B cell (primary cell): ENCODE measurements around the gene CWC27. TPM values are rescaled to one million over a fixed set of nuclear protein-coding genes. Genes with fewer than 3 reads are reported as not detected.

ENCODE experiments used
- ATAC-seq: fragments of 200-7000 bp; cut with Tn5 transposase; one replicate; pipeline ENCODE4 v1.10.0; 2021; ENCODE audit warnings: low read depth, mild to moderate bottlenecking, moderate number of reproducible peaks, moderate library complexity
- CTCF ChIA-PET: fragments of 350-600 bp; sonication (Branson Sonifier 250); formaldehyde crosslinking; loops from one replicate; lab custom pipeline; 2021; ENCODE audit warnings: antibody characterized with exemption, inconsistent platforms; lab: Charles Lee
- POLR2A ChIA-PET: fragments of 350-600 bp; sonication (Branson Sonifier 250); formaldehyde crosslinking; loops from one replicate; lab custom pipeline; 2021; ENCODE audit warnings: antibody characterized with exemption; lab: Charles Lee
- DNase-seq: peaks from one replicate; pipeline ENCODE4 v3.0.0; 2013
- H2AFZ ChIP-seq: 2 replicates; pipeline ENCODE4 v1.6.1; 2012; ENCODE audit warnings: mild to moderate bottlenecking, low read depth, low read length; ENCODE audit not compliant: insufficient read depth, poor library complexity, severe bottlenecking
- H3K27ac ChIP-seq, 2 donors: 1 replicate in 1 of 2; 2 replicates in 1 of 2; pipeline ENCODE4 v1.5.1; 2012 to 2013; ENCODE audit warnings: low read length in 2 of 2, mild to moderate bottlenecking in 2 of 2, moderate library complexity in 1 of 2
- H3K27me3 ChIP-seq, 4 experiments: fragments of 200-600 bp in 1 of 4; sonication (generic) in 1 of 4; replicated peaks in 1 of 4; 1 replicate in 2 of 4; 2 replicates in 2 of 4; pipeline versions ENCODE4 v1.6.1 to v1.7.0; 2013 to 2016; ENCODE audit warnings: low read length in 3 of 4, mild to moderate bottlenecking in 2 of 4, mixed read lengths in 1 of 4, moderate library complexity in 1 of 4; ENCODE audit not compliant: insufficient read depth in 4 of 4, control insufficient read depth in 3 of 4; ENCODE audit errors: control extremely low read depth in 1 of 4
- H3K36me3 ChIP-seq, 2 experiments: replicated peaks in 1 of 2; 1 replicate in 1 of 2; 2 replicates in 1 of 2; pipeline versions ENCODE4 v1.6.1 to v1.7.1; 2013; ENCODE audit warnings: low read length in 1 of 2; ENCODE audit not compliant: insufficient read depth in 2 of 2, control insufficient read depth in 1 of 2; ENCODE audit errors: control extremely low read depth in 1 of 2, extremely low read depth in 1 of 2
- H3K4me1 ChIP-seq, 2 donors: fragments of 200-600 bp in 1 of 2; sonication (generic) in 1 of 2; 1 replicate in 1 of 2; 2 replicates in 1 of 2; pipeline versions ENCODE4 v1.5.1 to v1.6.1; 2013 to 2017; ENCODE audit warnings: low read length in 2 of 2; ENCODE audit not compliant: control insufficient read depth in 2 of 2, insufficient read depth in 2 of 2
- H3K4me2 ChIP-seq: replicated peaks from 2 replicates; pipeline ENCODE3; 2012; ENCODE audit warnings: mild to moderate bottlenecking, low read depth, low read length; ENCODE audit not compliant: poor library complexity, severe bottlenecking
- H3K4me3 ChIP-seq, 5 experiments: fragments of 200-600 bp in 1 of 5; sonication (generic) in 1 of 5; 1 replicate in 3 of 5; 2 replicates in 2 of 5; pipeline versions ENCODE4 v1.5.1 to v1.7.0; 2011 to 2016; ENCODE audit warnings: low read length in 4 of 5, mild to moderate bottlenecking in 4 of 5, low read depth in 2 of 5, control low read depth in 1 of 5, moderate library complexity in 1 of 5; ENCODE audit not compliant: insufficient read depth in 1 of 5; ENCODE audit errors: control extremely low read depth in 1 of 5, extremely low read depth in 1 of 5
- H3K79me2 ChIP-seq: fragments of 200-600 bp; sonication (generic); one replicate; pipeline ENCODE4 v1.6.0; 2016; ENCODE audit warnings: low read length; ENCODE audit not compliant: control insufficient read depth, insufficient read depth
- H3K9ac ChIP-seq: fragments of 200-600 bp; sonication (generic); 2 replicates; pipeline ENCODE4 v1.6.1; 2017; ENCODE audit warnings: mild to moderate bottlenecking, low read length, moderate library complexity
- H3K9me3 ChIP-seq, 3 donors: one replicate each; pipeline versions ENCODE4 v1.6.1 to v1.7.1; 2013; ENCODE audit warnings: low read length in 2 of 3; ENCODE audit not compliant: control insufficient read depth in 2 of 3, insufficient read depth in 1 of 3; ENCODE audit errors: control extremely low read depth in 1 of 3
- H4K20me1 ChIP-seq: 2 replicates; pipeline ENCODE4 v1.6.0; 2012; ENCODE audit warnings: mild to moderate bottlenecking, low read length; ENCODE audit not compliant: insufficient read depth, control insufficient read depth, poor library complexity, severe bottlenecking
- H3K27ac Mint-ChIP-seq: one replicate; pipeline ENCODE4 v1.8.0; 2021; ENCODE audit warnings: mixed read lengths
- H3K27me3 Mint-ChIP-seq: one replicate; pipeline ENCODE4 v1.8.0; 2021; ENCODE audit warnings: mixed read lengths
- H3K4me1 Mint-ChIP-seq: one replicate; pipeline ENCODE4 v1.8.0; 2021; ENCODE audit warnings: mixed read lengths
- H3K4me3 Mint-ChIP-seq: one replicate; pipeline ENCODE4 v1.8.0; 2021; ENCODE audit warnings: mixed read lengths
- H3K9me3 Mint-ChIP-seq: one replicate; pipeline ENCODE4 v1.8.0; 2022; ENCODE audit warnings: mixed read lengths; ENCODE audit not compliant: insufficient read depth
- EZH2 ChIP-seq: IDR thresholded peaks from 2 replicates; pipeline ENCODE4 v1.6.1; 2012; ENCODE audit warnings: borderline replicate concordance, low read depth, mild to moderate bottlenecking, moderate library complexity, low read length; ENCODE audit not compliant: insufficient read depth, poor library complexity, severe bottlenecking
- WGBS: methylation state at CpG from one replicate; pipeline ENCODE4 v1.1.5; 2013; ENCODE audit warnings: missing lambda C conversion rate; ENCODE audit not compliant: insufficient coverage; 5-methylcytosine and 5-hydroxymethylcytosine counted together
- intact Hi-C: fragments of 100-400 bp; cut with micrococcal nuclease; formaldehyde crosslinking; loops from one replicate; pipeline ENCODE4 v1.10.0; 2022
- polyA plus RNA-seq: library from polyadenylated mRNA; depleted of rRNA; stranded (reverse); fragments of >200 nt; gene quantifications from 2 replicates; pipeline ENCODE4 v1.2.3, GENCODE V29; 2012
- total RNA-seq, 2 donors: library from RNA; stranded (reverse); fragments of 120-200 nt in 1 of 2; gene quantifications; 1 replicate in 1 of 2; 2 replicates in 1 of 2; pipeline versions ENCODE4 v1.2.3 to v1.2.4, GENCODE V29; 2013 to 2022
- TF ChIP-seq, protein P1 (sequence below): fragments of 200-600 bp; IDR thresholded peaks from one replicate; pipeline ENCODE4 v1.8.0; 2022; ENCODE audit warnings: antibody characterized with exemption, mild to moderate bottlenecking

Gene CWC27
- total and polyA plus RNA-seq, 2 donors (not counting 1 experiment from before 2014, with no cell fraction given) = 6.6 to 30.5 TPM

DNA sequence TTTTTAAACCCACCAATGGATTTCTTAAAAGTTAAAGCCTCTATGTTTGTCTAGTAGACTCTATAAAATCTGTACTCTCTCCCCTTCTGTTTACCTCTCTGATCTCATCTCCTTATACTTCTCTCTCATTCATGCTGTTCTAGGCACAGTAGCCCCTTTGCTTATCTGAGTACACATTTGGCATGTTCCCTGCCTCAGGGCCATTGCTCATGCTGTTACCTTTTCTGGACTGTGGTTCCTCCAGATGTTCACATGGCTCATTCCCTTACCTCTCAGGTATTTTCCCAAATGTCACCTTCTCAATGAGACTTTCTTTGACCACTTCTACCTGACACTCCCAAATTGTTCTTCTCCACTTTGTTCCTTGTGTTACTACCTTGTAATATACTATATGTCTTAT, 176.1 kb downstream of the CWC27 start:
- Mint-ChIP-seq H3K4me1 (no peaks in the 10 kb centered on the region), H3K9me3 (no peaks in the 10 kb centered on the region), H3K27ac (no peak overlapping the region), H3K27me3 (no peaks in the 10 kb centered on the region), H3K4me3 (no peak overlapping the region)
- Histone ChIP-seq H4K20me1 (no peaks in the 10 kb centered on the region), H3K27ac (no peak overlapping the region), H3K9me3 (no peaks in the 10 kb centered on the region), H3K9ac (no peak overlapping the region), H3K79me2 (no peaks in the 10 kb centered on the region), H3K4me1 (no peaks in the 10 kb centered on the region), H3K27me3 (no peaks in the 10 kb centered on the region), H3K4me2 (no peak overlapping the region), H3K4me3 (no peak overlapping the region), H3K36me3 (no peaks in the 10 kb centered on the region), H2AFZ (no peak overlapping the region)
- TF ChIP-seq, protein P1, sequence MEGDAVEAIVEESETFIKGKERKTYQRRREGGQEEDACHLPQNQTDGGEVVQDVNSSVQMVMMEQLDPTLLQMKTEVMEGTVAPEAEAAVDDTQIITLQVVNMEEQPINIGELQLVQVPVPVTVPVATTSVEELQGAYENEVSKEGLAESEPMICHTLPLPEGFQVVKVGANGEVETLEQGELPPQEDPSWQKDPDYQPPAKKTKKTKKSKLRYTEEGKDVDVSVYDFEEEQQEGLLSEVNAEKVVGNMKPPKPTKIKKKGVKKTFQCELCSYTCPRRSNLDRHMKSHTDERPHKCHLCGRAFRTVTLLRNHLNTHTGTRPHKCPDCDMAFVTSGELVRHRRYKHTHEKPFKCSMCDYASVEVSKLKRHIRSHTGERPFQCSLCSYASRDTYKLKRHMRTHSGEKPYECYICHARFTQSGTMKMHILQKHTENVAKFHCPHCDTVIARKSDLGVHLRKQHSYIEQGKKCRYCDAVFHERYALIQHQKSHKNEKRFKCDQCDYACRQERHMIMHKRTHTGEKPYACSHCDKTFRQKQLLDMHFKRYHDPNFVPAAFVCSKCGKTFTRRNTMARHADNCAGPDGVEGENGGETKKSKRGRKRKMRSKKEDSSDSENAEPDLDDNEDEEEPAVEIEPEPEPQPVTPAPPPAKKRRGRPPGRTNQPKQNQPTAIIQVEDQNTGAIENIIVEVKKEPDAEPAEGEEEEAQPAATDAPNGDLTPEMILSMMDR = no peak
- no peak for TF ChIP-seq EZH2
- DNase-seq (no peak), ATAC-seq (no peak)
- intact Hi-C loops = no loop called here
- ChIA-PET CTCF (no interaction called here), POLR2A (no interaction called here)

DNA sequence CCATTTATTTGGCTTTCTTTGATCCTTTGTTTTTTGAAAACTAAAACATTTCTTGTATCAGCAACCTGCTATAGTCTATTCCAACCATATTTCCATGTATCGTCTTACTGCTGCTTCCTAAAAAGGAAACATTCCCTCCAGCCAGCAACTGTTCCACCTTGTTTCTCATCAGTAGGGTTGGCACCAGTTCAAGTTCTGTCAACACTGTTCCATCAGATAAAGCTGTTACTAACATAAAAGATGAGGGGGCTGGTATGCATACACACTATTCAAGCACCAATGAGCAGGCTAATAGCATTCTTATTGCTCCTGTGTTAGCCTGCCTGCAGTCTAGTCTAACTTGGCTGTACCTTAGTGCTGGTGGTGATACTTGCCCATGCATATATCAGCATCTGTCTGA, 178.3 kb downstream of the CWC27 start:
- TF ChIP-seq, protein P1 = no peak
- TF ChIP-seq EZH2 = no peak
- no peaks in the 10 kb centered on the region for H3K36me3 ChIP-seq
- ATAC-seq (no peak), DNase-seq (no peak)
- WGBS = 100% methylated on average over 1 of the region's 1 CpG
- no peaks in the 10 kb centered on the region for H3K9me3 Mint-ChIP-seq
- H3K4me2 ChIP-seq = no peak overlapping the region
- H3K9ac ChIP-seq = no peak overlapping the region
- H3K27ac Mint-ChIP-seq = no peak overlapping the region
- CTCF ChIA-PET = no interaction called here
- H3K79me2 ChIP-seq = no peaks in the 10 kb centered on the region
- intact Hi-C loops = no loop called here
- no peak overlapping the region for H3K4me3 Mint-ChIP-seq
- no peaks in the 10 kb centered on the region for H3K9me3 ChIP-seq
- H2AFZ ChIP-seq = no peak overlapping the region
- H4K20me1 ChIP-seq = no peaks in the 10 kb centered on the region
- no peaks in the 10 kb centered on the region for H3K4me1 ChIP-seq
- H3K27me3 Mint-ChIP-seq = no peaks in the 10 kb centered on the region
- H3K27me3 ChIP-seq = no peaks in the 10 kb centered on the region
- no peak overlapping the region for H3K27ac ChIP-seq
- no peak overlapping the region for H3K4me3 ChIP-seq
- H3K4me1 Mint-ChIP-seq = no peaks in the 10 kb centered on the region
- POLR2A ChIA-PET = no interaction called here
